ENCODE data around the gene UBE2V1. TPM values are rescaled to one million over a fixed set of nuclear protein-coding genes. Genes with fewer than 3 reads are reported as not detected.

The UBE2V1 gene
- total and polyA plus RNA-seq, 8 donors = 37.9 to 61.7 (median 53.3) TPM

- no peak overlapping the region for H3K27ac ChIP-seq
- FAIRE-seq = no peak
Observed at GRCh38 chr20:50053362-50054230, 59.4 kb downstream of the UBE2V1 start.

DNA sequence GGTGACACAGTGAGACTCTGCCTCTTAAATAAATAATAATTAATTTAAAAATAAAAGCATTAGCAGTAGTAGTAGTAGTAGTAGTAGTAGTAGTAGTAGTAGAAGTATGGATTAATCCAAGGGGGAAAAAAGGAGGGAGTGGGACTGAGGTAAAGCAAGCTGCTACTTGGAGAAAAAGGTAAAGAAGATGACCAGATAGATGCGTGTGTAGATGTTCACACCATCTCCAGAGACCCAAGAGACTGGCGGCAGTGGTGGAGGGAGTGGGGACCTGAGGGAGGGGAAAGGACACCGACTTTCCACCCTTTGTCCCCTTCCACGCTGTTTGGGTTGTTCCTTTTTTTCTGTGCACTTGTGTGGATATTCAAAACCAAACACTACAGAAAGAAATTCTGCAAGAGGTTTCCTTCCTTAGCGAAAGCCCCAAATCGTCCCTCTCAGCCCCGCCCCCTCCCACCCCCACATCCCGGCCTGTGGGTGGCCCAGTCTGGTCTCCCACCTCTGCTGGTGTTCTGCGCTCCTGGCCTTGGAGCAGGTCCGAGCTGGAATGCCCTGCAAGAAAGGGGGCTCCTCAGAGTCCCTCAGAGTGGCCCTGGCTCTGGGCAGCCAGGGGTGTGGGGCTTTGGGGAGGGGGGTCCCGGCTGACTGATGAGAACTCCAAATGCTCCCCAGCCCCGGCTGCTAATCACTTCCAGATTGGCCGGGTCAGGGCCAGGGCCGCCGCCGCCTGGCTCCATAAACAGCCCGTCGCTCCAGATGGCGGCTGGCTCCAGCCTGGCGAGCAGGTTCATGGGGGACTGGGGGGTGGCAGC lies 60.2 kb downstream of the UBE2V1 start:
- Histone ChIP-seq H3K36me3 (no peaks in the 10 kb centered on the region), H3K27me3 (no peaks in the 10 kb centered on the region), H3K4me1 (no peaks in the 10 kb centered on the region), H3K4me3 (no peak overlapping the region), H3K27ac (no peak overlapping the region), H3K9me3 (no peaks in the 10 kb centered on the region)
- no peak for DNase-seq
- intact Hi-C loops (cut with DNase I) = no loop called here
- FAIRE-seq = no peak
- no peak for ATAC-seq
- WGBS, 2 donors = 37 to 41% methylated on average over 18 to 20 of the region's 20 CpGs
- TF ChIP-seq CTCF (IDR thresholded peaks at IDR 0.05) = no peak

More at GRCh38 chr20:50053362-50054230, 59.4 kb downstream of the UBE2V1 start:
- ATAC-seq = no peak
- H3K9me3 ChIP-seq = no peaks in the 10 kb centered on the region
- no peaks in the 10 kb centered on the region for H3K36me3 ChIP-seq
- intact Hi-C loops (cut with DNase I) = no loop called here
- no peak overlapping the region for H3K4me3 ChIP-seq
- 60 to 69% methylated on average over 19 of the region's 19 CpGs for WGBS, 2 donors
- no peak for DNase-seq
- no peaks in the 10 kb centered on the region for H3K27me3 ChIP-seq
- TF ChIP-seq CTCF (IDR thresholded peaks at IDR 0.05) = no peak
- no peaks in the 10 kb centered on the region for H3K4me1 ChIP-seq

- H3K4me1 ChIP-seq = no peaks in the 10 kb centered on the region
- WGBS, 2 donors = 86 to 91% methylated on average over 11 of the region's 11 CpGs
- no peak overlapping the region for H3K27ac ChIP-seq
- no peak for TF ChIP-seq CTCF (IDR thresholded peaks at IDR 0.05)
- FAIRE-seq (no peak), DNase-seq (no peak), ATAC-seq (no peak)
- intact Hi-C loops (cut with DNase I) = no loop called here
- H3K36me3 ChIP-seq = no peaks in the 10 kb centered on the region
- H3K9me3 ChIP-seq = no peaks in the 10 kb centered on the region
- no peak overlapping the region for H3K4me3 ChIP-seq
- no peaks in the 10 kb centered on the region for H3K27me3 ChIP-seq
Observed at GRCh38 chr20:50050660-50051308, 62.2 kb downstream of the UBE2V1 start.

- Histone ChIP-seq H3K9me3 (no peaks in the 10 kb centered on the region), H3K27me3 (no peaks in the 10 kb centered on the region), H3K4me1 (no peaks in the 10 kb centered on the region), H3K36me3 (no peaks in the 10 kb centered on the region), H3K4me3 (no peak overlapping the region), H3K27ac (no peak overlapping the region)
- FAIRE-seq (no peak), ATAC-seq (no peak), DNase-seq (no peak)
- intact Hi-C loops (cut with DNase I) = no loop called here
- no peak for TF ChIP-seq CTCF (IDR thresholded peaks at IDR 0.05)
- 89 to 94% methylated on average over 5 of the region's 5 CpGs for WGBS, 2 donors
Observed at GRCh38 chr20:50050214-50050613, 62.7 kb downstream of the UBE2V1 start.
